AG08395 (cell line): ENCODE data around the gene RGL1.
"Not testable (repeated sequence)": the region's sequence is repeated elsewhere in the genome, so short reads cannot be mapped to it uniquely, and the experiment has no call there.

ENCODE experiments used
- DNase-seq: peaks from one replicate; pipeline ENCODE4 v3.0.0; 2012; ENCODE audit warnings: mixed read lengths, low spot score

The RGL1 gene

DNA sequence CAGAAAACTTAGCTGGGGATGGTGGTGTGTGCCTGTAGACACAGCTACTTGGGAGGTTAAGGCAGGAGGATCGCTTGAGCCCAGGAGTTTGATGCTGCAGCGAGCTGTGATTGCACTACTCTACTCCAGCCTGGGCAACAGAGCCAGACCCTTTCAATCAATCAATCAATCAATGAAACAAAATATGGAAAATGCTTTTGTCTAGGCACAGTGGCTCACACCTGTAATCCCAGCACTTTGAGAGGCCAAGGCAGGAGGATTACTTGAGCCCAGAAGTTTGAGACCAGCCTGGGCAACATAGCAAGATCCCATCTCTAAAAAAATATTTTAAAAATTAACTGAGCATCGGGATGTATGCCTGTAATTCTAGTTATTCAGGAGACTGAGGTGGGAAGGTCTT, 19.0 kb upstream of the RGL1 start:
- DNase-seq, result not testable (repeated sequence)

GRCh38 chr1:183787704-183788103, 17.2 kb upstream of the RGL1 start:
- no peak for DNase-seq

- no peak for DNase-seq
Measured at GRCh38 chr1:183791319-183791718, 13.6 kb upstream of the RGL1 start.

GRCh38 chr1:183792300-183792699, 12.6 kb upstream of the RGL1 start:
- no peak for DNase-seq

DNA sequence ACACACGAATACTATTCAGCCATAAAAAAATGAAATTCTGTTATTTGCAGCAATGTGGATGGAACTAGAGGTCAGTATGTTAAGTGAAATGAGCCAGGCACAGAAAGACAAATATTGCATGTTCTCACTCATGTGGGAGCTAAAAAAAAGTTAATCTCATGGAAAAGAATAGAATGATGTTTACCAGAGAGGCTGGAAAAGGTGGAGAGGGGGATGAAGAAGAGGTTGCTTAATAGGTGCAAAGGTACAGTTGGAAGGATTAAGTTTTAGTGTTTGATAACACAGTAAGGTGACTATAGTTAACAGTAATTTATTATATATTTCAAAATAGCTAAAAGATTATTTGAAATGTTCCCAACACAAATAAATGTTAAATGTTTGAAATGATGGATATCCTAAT, 10.8 kb upstream of the RGL1 start:
- no peak for DNase-seq

- DNase-seq, result no peak
Measured at GRCh38 chr1:183800449-183800848, 4.5 kb upstream of the RGL1 start.

DNA sequence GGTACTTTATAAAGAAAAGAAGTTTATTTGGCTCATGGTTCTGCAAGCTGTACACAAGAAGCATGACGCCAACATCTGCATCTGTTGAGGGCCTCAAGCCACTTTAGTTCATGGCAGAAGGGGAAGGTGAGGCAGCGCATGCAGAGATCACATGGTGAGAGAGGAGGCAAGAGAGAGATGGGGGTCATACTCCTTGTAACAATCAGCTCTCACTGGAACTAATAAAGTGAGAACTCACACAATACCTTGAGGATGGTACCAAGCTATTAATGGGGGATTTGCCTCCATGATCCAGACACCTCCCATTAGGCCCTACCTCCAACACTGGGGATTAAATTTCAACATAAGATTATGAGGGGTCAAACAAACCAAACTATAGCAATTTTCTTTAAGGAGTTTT, 3.3 kb upstream of the RGL1 start:
- DNase-seq, result no peak

DNA sequence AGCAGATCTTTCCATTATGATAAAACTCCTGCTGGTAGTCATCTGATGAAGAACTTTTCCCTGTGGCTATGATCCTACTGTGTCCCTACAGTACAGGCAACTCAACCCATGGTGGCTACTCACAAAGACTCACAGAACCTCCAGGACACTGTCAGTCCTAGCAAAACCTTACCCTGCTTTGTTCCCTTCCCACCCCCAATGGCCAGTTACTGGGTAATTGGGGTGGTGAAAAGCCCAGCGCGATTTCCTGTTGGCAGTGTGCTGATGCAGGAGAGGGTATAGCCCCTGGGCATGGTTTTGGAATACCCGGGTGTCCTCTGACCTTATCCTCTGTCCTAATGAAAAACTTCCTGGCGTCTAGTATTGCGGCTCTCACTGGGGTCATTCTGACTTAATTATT, 533 bp upstream of the RGL1 start:
- DNase-seq, result no peak

- DNase-seq, result no peak
Measured at GRCh38 chr1:183806125-183806524, 1.2 kb downstream of the RGL1 start.

DNA sequence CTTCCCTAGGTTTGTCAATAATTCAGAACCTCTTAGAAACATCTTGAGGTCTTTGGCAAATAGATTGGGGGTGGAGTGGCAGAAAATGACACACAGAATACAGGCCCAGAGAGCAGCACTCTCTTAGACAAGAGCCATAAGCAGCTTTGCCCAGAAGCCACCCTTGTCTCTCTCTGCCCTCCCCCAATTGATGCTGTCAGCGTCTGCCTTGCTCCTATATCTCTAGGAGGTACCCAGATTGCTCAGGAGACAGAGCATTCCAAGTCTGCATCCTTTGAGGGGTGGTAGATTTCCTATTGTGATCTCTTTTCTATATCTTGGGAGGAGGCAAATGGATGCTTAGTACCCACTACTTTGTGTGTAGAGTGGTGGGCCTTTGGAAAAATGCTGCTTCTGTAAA, 1.8 kb downstream of the RGL1 start:
- DNase-seq, result no peak

DNA sequence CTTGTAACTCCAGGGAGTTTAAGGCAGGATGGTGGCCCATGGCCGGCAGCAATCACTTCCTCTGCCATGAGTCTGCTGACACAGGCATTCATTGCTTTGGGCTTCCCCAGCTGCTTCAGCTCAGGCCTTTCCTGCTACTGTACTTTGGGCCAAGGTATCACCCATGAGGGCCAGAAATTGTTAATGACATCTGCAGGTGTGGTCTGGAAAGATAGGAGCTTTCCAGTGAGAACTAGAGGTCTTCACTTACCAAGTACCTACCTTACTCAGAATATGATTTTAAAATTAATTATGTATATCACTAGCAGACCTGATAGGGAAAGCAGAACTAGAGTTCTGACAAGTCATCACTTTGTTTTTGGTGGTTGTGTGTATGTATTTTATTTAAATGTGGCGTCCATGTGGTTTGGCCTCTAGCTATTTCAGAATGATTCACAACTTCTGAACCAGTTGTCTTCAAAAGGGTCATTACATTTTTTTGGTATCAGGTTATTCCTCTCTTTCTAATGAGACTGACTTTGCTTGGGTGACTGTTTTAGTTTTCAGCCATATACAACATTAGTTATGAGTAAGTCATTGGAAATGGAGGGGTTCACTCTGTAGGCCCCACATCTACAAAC, 2.7 kb downstream of the RGL1 start:
- DNase-seq, result no peak

DNA sequence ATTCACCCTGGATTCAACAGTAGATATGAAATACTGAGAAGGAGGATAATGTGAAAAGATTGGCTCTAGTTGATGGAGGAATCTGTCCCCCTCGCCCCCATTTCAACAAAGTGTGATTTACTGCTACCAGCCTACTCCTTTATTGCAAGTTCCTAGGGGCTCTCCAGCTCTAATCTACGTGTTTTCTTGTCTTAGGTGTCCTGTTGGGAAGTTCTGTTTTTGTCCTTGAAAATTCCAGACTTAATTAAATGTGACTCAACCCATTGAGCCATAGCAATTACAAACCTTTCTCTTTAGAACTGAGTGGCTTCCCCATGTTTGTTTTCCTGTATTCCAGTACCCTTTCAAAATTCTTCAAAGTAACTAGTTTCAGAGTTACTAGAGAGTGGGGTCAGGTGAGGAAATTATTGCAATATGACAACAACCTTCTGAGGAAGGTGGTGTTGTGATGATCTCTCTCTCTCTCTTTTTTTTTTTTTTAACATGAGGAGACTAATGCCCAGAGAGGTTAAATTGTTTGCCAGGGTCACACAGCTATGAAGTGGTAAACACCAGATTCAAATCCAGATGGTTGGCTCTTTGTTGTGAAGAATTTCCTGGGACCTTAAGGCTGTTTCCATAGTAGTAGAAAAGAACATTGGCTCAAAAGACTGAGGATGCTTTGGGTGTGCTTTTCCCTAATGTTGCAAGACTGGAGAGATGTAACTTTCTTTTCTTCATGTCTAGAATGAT, 3.5 kb downstream of the RGL1 start:
- no peak for DNase-seq

DNA sequence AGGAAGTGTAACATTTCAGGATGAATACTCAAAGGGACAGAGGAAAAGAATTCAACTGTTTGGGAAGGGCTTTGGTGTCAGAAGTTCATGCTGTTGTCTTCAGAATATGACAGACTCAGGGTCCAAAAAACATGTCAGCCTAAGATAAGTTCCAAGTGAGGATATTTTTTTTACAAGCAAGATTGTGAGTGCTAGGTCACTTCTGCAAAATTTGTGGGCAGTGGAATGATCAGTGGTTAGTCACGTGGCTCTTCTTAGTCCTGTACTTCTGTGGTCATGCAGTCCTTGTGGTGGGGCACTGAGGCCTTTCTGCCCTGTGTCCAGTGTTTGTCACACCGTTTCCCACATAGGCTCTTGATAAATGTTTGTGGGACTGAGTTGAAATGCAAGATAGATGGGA, 5.2 kb downstream of the RGL1 start:
- no peak for DNase-seq

DNA sequence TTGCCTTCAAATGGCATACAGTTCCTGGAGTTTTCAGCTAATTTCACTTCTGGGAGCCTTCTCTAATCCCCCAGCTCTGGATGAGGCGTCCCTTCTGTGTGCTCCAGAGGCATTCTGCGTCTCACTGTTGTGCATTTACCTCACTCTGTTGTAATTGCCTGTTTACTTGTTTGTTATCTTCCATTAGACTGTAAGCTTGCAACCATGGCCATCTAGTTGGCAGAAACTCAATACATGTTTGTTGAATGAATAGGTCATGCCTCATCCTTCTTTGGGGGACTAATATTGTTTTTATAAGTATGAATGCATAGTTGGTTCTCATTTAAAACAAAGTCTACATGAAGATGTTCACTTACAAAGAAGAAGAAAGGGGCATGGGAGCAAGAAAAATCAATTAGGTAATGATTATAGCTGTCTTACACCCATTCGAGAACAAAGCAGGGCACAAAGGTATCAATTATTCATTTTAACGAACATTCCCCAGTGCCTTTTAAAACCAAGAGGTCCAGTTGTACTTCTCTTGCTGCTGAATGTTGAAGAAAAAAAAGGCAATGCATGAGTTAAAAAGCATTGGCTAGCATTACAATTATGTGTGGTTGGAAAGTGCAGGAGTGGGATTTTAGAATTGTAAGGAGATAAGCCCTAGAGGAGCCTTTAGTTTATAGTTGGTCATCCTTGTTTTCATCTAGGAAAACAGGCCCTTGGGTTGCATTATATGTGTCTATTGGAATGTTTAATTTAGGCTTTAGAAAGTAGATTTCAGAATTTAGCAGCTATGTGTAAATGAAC, 6.0 kb downstream of the RGL1 start:
- no peak for DNase-seq

DNA sequence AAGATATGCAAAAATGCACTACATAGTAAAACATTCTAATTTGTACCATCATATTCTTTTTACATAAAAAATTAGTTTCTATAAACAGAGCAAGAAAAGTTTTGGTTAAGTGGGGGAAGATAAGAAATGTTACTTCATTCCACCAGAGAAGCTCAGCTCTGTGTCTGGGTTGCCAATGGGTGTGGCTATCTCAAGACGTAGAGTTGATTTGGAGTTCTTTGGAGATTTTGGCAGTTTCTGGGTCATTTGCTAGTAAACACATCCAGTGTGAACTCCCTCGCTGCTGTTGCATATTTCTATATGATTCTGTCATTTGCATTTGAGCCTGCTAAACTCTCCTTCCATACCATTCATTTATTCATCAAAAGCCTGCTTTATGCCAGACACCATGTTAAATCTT, 7.2 kb downstream of the RGL1 start:
- no peak for DNase-seq

DNA sequence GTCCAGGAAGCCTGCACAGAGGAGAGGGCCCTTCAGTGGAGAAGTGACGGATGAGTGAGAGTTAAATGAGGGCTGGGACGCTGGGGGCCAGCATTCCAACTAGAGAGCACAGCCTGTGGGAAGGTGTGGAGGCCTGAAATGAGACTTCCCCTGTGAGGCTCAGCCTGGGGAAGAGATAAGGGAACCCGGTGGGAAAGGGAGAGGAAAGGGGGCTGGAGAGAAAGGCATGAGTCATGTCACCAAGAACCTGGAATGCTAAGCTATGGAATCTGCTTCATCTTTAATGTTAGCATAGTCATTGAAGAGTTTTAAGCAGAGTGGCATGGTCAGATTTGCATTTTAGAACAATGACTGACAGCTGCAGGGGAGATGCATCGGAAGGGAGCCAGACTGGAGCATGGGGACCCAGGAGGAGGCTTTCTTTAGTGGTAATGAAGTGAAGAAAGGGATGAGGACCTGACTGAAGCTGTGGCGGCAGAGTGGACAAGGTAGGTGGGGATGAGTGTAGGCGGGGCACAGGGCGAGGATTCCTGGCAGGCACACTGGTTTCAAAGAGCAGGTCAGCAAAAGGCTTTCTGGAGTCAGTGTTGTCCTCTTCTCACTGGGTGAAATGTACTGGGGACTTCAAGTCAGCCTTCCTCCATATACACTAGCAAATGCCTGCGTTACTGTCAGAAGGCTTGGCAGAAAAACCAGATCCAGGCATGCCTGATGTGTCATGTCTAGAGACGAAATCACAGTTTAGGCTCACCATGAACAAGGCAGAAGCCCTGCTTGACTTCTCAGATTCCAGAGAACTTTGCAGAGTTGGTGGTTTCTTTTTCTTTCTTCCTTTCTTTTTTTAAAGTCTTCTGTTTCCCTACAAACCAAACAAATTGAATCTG, 8.0 kb downstream of the RGL1 start:
- peak; percentile 69 for DNase-seq

- DNase-seq, result no peak
Measured at GRCh38 chr1:183814121-183814681, 9.3 kb downstream of the RGL1 start.

DNA sequence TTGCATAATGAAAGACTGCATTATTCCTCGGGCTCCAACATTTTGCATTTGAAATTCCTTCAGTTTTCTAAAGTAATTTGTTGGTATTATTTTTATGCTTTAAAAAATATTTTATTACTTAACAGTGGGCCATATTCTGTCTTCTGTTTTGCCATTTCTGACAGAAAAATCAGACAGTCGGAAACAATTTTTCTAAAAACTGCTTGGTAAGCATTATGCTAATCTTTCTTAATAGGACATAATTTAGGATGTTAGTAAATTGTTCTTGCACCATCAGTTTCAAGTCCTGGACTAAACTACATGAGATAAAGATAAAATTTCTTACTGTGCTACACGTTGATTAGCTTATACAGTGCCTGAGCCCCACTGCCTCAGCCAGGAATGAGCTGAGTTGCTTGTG, 11.2 kb downstream of the RGL1 start:
- no peak for DNase-seq

DNA sequence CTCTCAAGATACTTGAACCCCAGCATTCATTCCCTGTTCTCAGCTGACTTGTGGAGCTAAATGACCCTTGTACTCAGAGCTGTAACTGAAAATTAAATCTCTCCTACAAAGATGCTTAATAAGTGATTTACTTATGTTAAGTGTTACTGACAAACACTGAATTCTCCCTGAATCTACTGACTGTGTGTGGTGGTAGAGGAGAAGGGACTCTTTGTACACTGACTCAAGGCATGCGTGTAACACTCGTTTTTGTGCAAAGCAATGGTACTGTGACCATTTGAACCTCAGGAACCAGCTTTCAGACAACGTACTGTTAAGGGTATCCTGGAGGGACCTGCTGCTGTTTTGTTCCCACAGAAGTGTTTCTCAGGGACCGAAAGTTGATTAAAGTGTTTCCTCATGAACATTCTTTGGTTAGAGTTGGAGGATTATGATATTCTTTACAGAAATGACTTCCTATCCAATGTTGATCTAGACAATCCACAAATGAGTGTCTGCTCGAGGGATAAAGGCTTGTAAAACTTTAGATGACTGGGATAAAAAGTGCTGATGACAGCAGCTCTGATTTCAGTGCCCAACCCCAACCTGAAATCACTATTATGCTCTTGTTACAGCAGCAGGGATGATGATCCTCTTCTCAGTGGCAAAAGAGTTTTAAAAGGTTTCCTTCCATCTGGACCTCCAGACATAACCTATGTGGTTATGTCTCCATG, 12.8 kb downstream of the RGL1 start:
- no peak for DNase-seq

DNA sequence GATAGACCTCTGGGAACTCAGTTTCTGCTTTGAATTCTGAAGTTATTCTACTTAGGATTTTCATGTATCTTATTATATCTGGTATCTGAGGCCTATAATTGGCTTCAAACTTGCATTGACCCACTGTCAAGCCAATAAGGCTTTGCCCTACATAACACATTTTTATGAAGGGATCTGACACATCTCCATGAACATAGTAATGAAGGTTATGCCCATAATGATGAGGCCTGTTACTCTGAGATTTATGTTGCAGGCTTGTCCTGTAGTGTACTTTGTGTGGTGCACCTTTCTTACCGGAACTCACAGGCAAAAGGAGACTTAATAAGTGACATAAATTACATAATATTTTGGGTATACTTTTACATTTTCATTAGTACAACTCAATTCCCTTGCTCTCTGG, 14.1 kb downstream of the RGL1 start:
- DNase-seq, result no peak

DNA sequence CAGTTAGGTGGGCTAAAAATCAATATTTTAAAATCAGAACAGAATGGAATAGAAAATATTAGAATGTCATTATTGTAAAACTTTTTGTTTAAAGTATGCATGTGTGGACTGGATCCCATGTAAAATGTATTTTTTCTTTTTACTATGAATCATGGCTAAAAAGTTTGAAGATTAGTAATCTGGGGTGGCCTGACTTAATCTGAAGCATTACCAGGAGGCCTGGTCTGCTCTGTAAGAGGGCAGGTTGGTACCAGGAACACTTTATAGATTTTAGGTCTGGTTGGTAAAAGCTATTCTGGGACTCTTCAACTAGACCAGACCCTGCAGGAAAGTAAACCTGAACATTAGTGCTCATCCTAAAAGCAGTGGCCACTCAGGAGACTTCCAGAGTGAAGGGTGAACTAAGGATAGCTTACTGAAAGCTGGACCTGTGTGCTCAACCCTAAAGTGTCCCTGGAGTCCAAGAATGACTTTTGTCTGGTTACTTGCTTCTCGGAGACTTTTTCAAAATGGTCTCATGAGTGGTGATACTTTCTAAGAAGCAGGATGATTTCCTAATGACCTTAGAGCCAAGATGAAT, 16.5 kb downstream of the RGL1 start:
- DNase-seq, result no peak
